ENCODE data around the gene KLHL42.

DNA sequence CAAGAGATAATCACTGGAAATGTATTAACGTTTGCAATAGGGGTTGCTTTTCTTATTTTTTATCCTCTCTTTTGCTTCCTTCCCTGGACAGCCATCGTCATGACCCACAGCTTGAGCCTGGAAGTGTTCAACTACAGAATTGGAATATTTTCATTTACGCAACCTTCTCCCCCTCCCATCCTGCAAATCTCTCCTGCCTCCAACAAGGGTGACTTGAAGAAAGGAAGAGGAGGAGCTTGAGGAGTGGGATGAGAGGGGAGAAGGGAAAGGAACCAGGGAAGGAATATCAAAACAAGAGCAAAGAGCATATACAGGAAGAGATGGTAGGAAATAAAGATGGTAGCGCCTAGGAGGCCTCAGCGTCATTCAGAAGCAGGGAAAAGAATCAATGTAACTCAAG, 1.6 kb downstream of the KLHL42 start:
- TF ChIP-seq, protein P1, sequence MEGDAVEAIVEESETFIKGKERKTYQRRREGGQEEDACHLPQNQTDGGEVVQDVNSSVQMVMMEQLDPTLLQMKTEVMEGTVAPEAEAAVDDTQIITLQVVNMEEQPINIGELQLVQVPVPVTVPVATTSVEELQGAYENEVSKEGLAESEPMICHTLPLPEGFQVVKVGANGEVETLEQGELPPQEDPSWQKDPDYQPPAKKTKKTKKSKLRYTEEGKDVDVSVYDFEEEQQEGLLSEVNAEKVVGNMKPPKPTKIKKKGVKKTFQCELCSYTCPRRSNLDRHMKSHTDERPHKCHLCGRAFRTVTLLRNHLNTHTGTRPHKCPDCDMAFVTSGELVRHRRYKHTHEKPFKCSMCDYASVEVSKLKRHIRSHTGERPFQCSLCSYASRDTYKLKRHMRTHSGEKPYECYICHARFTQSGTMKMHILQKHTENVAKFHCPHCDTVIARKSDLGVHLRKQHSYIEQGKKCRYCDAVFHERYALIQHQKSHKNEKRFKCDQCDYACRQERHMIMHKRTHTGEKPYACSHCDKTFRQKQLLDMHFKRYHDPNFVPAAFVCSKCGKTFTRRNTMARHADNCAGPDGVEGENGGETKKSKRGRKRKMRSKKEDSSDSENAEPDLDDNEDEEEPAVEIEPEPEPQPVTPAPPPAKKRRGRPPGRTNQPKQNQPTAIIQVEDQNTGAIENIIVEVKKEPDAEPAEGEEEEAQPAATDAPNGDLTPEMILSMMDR (IDR thresholded peaks at IDR 0.05), result no peak
- no peak for TF ChIP-seq POLR2A (IDR thresholded peaks at IDR 0.05)
